Stimulated activated CD4-positive, alpha-beta T cell treated with anti-CD3 and anti-CD28 coated beads, TNF-alpha, amount 100 ng/mL, for 24 hours (primary cell): ENCODE data around the gene KRT7.

Experiments
- DNase-seq, 3 experiments: peaks; one replicate each; pipeline ENCODE4 v3.0.0-alpha.2; 2020; ENCODE audit warnings: low read depth in 3 of 3

The KRT7 gene

GRCh38 chr12:52211716-52212585 lies 21.1 kb upstream of the KRT7 start:
- no peak for DNase-seq

DNA sequence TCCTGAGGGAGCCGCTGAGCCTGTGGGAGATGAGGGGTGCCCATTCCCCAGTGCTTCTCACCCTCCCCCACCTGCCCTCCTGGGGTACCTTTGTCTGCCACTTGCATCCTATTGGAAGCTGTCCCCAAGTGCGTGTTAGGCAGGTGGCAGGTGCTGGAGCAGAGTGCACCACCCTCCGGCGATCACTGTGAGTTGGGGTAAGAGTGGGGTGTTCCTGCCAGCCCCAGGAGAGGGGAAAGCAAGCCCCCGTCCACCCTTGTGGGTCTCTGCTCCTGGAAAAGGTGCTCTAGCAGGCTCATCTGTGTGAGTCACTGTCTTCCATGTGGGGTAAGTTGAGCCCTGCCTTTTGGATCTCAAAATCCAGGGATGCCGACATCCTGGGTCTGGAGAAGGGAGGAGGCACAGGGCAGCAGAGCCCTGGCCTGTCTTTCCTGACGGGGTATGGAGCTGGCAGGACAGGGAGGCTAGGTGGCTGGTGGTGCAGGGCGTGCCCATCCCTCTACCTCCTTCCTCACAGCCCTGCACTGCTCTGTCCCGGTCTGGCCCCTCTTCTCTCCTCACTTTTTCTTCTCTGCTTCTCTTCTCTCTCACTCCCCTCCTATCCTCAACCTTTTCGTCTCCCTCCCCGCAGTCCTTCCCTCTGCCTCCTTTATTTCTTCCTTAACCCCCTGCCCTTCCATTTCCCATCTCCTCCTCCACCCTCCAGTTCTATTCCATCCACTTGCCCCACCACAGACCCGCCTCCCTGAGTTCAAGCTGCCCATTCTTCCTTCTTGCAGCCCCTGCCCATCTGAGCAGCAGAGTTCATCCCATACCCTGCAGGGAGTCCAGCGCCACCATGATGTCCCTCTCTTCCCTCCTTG lies 20.1 kb upstream of the KRT7 start:
- no peak for DNase-seq

- DNase-seq = peak; percentile 16 to 61 (median 24)
Measured at GRCh38 chr12:52213564-52214420, 19.3 kb upstream of the KRT7 start.

DNA sequence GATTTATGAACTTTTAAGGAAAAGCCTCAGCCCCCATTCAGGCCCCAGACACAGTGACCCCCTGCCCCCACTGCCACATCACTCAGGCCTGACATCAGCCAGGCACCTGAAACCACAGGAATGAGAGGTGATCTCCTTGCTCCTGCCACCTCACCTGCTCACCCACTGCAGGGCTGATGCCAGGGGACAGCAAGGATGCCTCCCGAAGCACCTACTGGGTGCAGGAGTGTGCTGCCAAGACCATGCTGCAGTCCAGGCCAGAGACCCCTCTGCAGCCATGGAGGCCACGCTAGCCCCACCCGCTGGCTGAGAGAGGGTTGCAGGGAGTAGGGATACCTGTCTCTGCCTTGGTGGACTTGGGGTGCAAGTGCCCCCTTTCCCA lies 18.6 kb upstream of the KRT7 start:
- no peak for DNase-seq

GRCh38 chr12:52215587-52216031 lies 17.4 kb upstream of the KRT7 start:
- DNase-seq = no peak

DNA sequence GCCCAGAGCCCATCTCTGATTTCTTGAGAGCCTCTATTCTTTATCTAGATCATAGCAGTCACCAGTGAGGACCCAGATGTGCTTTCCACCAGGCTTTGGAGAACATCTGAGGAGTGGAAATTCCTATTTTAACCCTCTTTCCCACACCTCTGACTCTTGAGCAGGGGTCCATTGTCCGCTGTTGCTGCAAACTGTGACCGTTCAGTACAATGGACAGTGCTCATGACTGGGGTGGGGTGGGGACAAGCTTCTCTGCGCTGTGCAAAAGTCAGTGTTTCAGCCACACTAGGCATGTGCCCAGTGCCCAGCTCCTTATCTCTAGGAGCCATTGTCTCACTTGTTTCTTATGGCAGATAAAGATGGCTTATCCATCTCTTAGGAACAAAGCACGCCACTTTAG lies 16.9 kb upstream of the KRT7 start:
- DNase-seq = no peak

DNA sequence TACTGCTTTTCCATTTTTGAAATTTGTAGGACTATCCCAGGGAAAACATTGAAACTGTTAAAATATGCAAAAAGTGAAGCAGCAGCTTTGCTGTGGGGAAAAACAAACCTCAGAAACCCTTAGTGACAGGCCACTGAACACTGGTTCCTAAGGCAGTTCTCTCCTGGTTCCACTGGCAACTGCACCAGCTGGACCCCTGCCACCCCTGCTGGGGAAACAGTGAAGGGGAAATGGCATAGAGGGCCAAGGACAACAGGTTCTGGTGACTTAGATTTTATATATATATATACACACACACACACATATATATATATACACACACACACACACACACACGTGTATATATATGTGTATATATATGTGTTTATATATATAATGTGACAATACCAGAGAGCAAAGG lies 16.2 kb upstream of the KRT7 start:
- DNase-seq = no peak

GRCh38 chr12:52217223-52217622 lies 15.8 kb upstream of the KRT7 start:
- DNase-seq = no peak

DNA sequence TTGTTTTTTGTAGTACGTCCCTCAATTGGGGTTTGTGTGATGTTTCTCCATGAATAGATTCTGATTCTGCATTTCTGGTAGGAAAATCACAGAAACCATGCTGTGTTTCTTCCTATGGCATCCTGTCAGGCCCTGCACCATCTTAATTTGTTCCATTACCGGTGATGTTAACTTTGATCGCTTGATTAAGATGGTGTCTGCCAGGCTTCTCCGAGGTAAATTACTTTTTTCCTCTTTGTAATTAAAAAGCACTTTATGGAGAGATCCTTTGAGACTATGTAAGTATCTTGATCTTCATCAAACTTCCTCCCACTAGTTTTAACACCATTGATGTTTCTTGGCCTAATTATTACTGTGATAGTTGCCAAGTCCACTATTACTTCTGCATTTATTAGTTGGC lies 15.0 kb upstream of the KRT7 start:
- no peak for DNase-seq

DNA sequence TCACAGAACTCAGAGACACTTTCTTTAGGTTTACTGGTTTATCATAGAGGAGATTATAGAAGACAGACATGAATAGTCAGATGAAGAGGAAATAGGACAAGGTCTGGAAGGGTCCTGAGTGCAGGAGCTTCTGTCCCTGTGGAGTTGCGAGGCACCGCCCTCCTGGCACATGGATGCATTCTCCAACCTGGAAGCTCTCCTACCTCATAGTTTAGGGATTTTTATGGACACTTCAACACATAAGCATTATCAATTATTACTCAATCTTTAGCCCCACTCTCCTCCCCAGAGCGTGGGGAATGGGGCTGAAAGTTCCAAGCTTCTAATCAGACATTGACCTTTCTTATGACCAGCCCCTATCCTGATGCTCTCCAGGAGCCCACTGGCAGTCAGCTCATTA lies 12.6 kb upstream of the KRT7 start:
- DNase-seq = no peak

- no peak for DNase-seq
Measured at GRCh38 chr12:52221070-52221781, 11.8 kb upstream of the KRT7 start.

DNA sequence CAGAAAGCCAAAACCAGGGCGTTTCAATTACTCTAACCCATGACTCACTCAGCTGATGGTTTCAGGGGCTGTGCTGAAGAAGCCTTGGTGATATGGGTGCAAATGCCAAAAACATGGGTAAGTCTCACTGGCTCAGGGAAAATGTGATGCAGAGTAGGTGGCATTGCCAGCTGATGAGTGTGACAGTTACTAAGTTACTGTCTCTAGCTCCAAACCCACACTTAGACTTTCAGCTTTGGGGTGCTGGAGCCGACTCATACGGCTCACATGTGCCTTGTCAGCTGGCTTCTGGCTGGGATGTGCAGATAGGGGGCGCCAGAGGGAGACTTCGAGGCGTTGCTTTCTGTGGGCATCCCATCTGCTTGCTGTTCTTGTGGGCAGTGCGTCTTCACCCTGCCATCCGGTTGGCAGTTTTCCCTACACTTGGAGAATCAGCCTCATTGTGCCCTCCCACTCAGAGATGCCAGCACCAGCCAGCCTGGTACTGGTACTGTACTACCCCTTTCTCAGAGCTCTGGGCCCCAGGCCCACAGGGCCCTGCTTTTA lies 11.1 kb upstream of the KRT7 start:
- peak; percentile 61 to 83 (median 64) for DNase-seq

- no peak for DNase-seq
Measured at GRCh38 chr12:52222692-52223091, 10.4 kb upstream of the KRT7 start.

DNA sequence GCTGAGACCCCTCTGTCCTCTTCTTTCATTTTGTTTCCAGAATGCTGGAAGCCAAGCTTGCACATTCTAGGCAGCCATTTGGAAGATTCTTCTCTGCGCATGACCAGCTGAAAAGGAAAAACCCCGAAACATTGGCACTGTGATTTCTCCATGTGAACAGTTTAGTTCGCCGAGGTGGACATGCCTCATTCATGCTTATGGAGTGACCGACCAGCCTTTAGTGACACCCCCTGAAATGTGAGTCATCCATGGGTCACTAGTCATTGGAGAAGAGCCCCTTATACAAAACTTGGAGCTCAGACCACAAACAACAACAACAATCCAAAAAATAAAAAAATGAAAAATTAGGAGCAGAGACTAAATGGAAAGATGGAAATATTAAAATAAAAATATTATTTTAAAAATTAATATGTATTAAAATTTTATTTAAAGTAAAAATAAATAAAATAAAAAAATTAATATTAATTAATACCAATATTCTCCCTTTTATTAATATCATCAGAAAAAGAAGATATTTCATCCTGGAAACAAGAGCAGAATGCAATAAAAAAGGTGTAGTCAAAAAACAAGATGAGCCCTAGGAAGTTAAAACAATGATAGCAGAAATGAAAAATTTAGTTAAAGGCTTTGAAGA lies 9.5 kb upstream of the KRT7 start:
- DNase-seq = no peak

DNA sequence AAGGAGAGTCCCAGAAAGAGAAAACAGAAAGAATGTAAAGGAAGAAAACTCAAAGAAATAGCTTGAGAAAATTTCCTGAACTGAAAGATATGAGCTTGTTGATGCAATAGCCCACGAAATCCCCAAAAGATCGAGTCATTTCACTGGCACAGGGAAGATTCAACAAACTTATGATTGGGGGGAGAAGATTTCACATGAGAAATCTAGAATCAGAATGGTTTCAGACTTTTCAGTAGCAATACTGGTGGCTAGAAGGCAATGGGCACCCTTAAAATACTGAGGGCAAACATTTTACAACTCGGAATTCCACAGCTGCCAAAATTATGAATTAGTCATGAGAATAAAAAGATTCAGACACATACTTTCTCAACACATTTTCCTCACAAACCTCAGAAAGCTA lies 8.9 kb upstream of the KRT7 start:
- DNase-seq = no peak

- DNase-seq = no peak
Measured at GRCh38 chr12:52225752-52226151, 7.3 kb upstream of the KRT7 start.

DNA sequence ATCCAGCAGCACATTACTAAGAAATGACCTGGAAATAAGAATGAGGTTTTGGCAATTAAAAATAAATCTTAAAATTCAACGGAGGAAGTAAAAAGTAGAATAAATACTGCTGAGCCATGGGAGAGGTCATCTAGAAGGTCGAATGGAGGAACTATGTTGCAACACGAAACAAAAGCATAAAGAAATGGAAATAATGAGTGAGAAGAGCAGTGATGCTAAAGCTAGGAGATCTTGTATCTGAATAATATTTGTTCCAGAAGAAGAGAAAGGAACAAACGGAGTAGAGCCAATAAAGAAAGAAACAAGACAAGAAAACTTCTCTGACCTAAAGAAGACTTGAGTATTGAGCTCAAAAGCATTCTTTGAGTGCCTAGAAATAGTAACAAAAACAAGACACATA lies 6.6 kb upstream of the KRT7 start:
- DNase-seq = no peak

DNA sequence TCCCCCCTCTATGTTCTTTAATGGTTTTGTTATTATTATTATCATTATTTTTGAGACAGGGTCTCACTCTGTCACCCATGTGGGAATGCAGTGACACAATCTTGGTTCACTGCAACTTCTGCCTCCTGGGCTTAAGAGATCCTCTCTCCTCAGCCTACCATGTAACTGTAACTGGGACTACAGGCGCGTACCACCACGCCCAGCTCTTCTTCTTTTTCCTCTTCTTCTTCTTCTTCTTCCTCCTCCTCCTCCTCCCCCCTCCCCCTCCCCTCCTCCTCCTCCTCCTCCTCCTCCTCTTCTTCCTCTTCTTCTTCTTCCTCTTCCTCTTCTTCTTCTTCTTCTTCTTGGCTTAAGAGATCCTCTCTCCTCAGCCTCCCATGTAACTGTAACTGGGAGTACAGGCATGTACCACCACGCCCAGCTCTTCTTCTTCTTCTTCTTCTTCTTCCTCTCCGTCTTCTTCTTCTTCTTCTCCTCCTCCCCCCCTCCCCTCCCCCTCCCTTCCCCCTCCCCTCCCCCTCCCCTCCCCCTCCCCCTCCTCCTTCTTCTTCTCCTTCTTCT lies 5.4 kb upstream of the KRT7 start:
- DNase-seq = no peak

DNA sequence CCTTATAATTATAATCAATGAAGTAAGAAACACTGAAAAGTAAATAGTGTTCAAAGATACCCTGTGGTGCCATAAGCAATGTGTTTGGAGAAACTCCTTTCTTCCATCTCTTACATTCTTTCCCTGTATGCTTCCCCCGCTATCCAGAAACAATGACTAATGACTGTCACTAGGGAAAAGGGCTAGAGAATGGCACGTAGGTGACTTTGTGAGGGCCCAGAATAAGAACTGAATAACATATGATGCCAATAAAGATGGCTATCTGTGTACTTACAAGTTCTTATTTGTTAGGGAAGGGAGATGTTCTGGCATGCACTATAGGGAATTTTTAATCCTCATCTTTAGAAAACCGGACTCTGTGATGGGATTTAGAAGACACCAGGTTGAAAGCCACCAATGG lies 4.7 kb upstream of the KRT7 start:
- DNase-seq = no peak

- DNase-seq = no peak
Measured at GRCh38 chr12:52228931-52229330, 4.1 kb upstream of the KRT7 start.
